Endothelial cell (in vitro differentiated cells): ENCODE data around the gene CALB2. TPM values are rescaled to one million over a fixed set of nuclear protein-coding genes. Genes with fewer than 3 reads are reported as not detected.

Experiments
- DNase-seq: peaks from one replicate; pipeline ENCODE4 v3.0.0; 2021; ENCODE audit warnings: low spot score
- H3K27ac Mint-ChIP-seq: one replicate; pipeline ENCODE4 v1.8.0; 2021; ENCODE audit warnings: mixed read lengths, inconsistent platforms; ENCODE audit not compliant: unreplicated experiment
- H3K27me3 Mint-ChIP-seq: one replicate; pipeline ENCODE4 v1.8.0; 2021; ENCODE audit warnings: mild to moderate bottlenecking, moderate library complexity, mixed read lengths, inconsistent platforms; ENCODE audit not compliant: unreplicated experiment
- H3K36me3 Mint-ChIP-seq: one replicate; pipeline ENCODE4 v1.8.0; 2021; ENCODE audit warnings: mild to moderate bottlenecking, low read depth, mixed read lengths, inconsistent platforms; ENCODE audit not compliant: unreplicated experiment
- H3K4me1 Mint-ChIP-seq: one replicate; pipeline ENCODE4 v1.8.0; 2021; ENCODE audit warnings: mild to moderate bottlenecking, mixed read lengths, inconsistent platforms; ENCODE audit not compliant: unreplicated experiment
- H3K4me3 Mint-ChIP-seq: one replicate; pipeline ENCODE4 v1.8.0; 2021; ENCODE audit warnings: mild to moderate bottlenecking, mixed read lengths, inconsistent platforms; ENCODE audit not compliant: unreplicated experiment
- H3K9me3 Mint-ChIP-seq: one replicate; pipeline ENCODE4 v1.8.0; 2021; ENCODE audit warnings: mixed read lengths, inconsistent platforms; ENCODE audit not compliant: unreplicated experiment
- CTCF ChIP-seq: fragments of 200-600 bp; sonication (generic); IDR thresholded peaks from one replicate; pipeline ENCODE4 v1.5.0; 2021; ENCODE audit warnings: antibody characterized with exemption; ENCODE audit not compliant: unreplicated experiment
- total RNA-seq: library from RNA; stranded (reverse); fragmentation: NEBNext Ultra II Directional; extraction: Animal tissue kit (Norgen Biotek cat#: 25700); gene quantifications from one replicate; pipeline ENCODE4 v1.2.1, GENCODE V29; 2021; ENCODE audit not compliant: unreplicated experiment

The CALB2 gene
- total RNA-seq, 1 donor from 2014 or later: 12.9 TPM

- TF ChIP-seq CTCF: no peak
- peaks cover 7% of the 10 kb centered on the region for H3K4me1 Mint-ChIP-seq
- peaks cover 13% of the 10 kb centered on the region for H3K27me3 Mint-ChIP-seq
- no peaks in the 10 kb centered on the region for H3K9me3 Mint-ChIP-seq
- no peak for DNase-seq
- H3K27ac Mint-ChIP-seq: no peak overlapping the region
- H3K36me3 Mint-ChIP-seq: peaks cover 9% of the 10 kb centered on the region
- no peak overlapping the region for H3K4me3 Mint-ChIP-seq
These were observed 65.3 kb downstream of the CALB2 start for GRCh38 chr16:71423865-71424264.

- no peak for DNase-seq
- Mint-ChIP-seq H3K9me3 (no peaks in the 10 kb centered on the region), H3K36me3 (peaks cover 9% of the 10 kb centered on the region), H3K27ac (no peak overlapping the region), H3K27me3 (peaks cover 13% of the 10 kb centered on the region), H3K4me1 (peaks cover 7% of the 10 kb centered on the region), H3K4me3 (peak overlapping the region; percentile 74)
- no peak for TF ChIP-seq CTCF
These were observed 66.1 kb downstream of the CALB2 start for GRCh38 chr16:71424626-71425025.

GRCh38 chr16:71425746-71426068, 67.2 kb downstream of the CALB2 start:
- H3K27me3 Mint-ChIP-seq: peaks cover 14% of the 10 kb centered on the region
- H3K27ac Mint-ChIP-seq: no peak overlapping the region
- peak overlapping the region; percentile 86 for H3K4me3 Mint-ChIP-seq
- H3K4me1 Mint-ChIP-seq: peaks cover 7% of the 10 kb centered on the region
- H3K36me3 Mint-ChIP-seq: peaks cover 9% of the 10 kb centered on the region
- no peak for DNase-seq
- no peaks in the 10 kb centered on the region for H3K9me3 Mint-ChIP-seq
- TF ChIP-seq CTCF: no peak

- H3K9me3 Mint-ChIP-seq: no peaks in the 10 kb centered on the region
- H3K27me3 Mint-ChIP-seq: peaks cover 14% of the 10 kb centered on the region
- peak overlapping the region; percentile 87 for H3K27ac Mint-ChIP-seq
- DNase-seq: peak; percentile 86
- peaks cover 9% of the 10 kb centered on the region for H3K36me3 Mint-ChIP-seq
- peaks cover 7% of the 10 kb centered on the region for H3K4me1 Mint-ChIP-seq
- peak overlapping the region; percentile 86 for H3K4me3 Mint-ChIP-seq
- no peak for TF ChIP-seq CTCF
These were observed 67.8 kb downstream of the CALB2 start for GRCh38 chr16:71426069-71426879.

GRCh38 chr16:71426880-71427615, 68.5 kb downstream of the CALB2 start:
- H3K36me3 Mint-ChIP-seq: peaks cover 9% of the 10 kb centered on the region
- H3K4me3 Mint-ChIP-seq: peak overlapping the region; percentile 86
- H3K4me1 Mint-ChIP-seq: peaks cover 7% of the 10 kb centered on the region
- H3K9me3 Mint-ChIP-seq: no peaks in the 10 kb centered on the region
- no peak overlapping the region for H3K27ac Mint-ChIP-seq
- TF ChIP-seq CTCF: no peak
- no peak for DNase-seq
- H3K27me3 Mint-ChIP-seq: peaks cover 14% of the 10 kb centered on the region
